Adrenal gland (tissue), 12 donors: ENCODE results near the gene SMURF1. TPM values are rescaled to one million over a fixed set of nuclear protein-coding genes. Genes with fewer than 3 reads are reported as not detected.

Experiments used
- DNase-seq, 7 donors: peaks; one replicate each; pipeline ENCODE4 v3.0.0-alpha.2; 2019 to 2020
- H3K27ac ChIP-seq, 5 donors: fragments of 200-600 bp; sonication (generic) in 4 of 5; 1 replicate in 3 of 5; 2 replicates in 2 of 5; pipeline versions ENCODE4 v1.5.1 to v1.8.0; 2016 to 2020; ENCODE audit warnings: mild to moderate bottlenecking in 1 of 5
- H3K27me3 ChIP-seq: fragments of 200-600 bp; 2 replicates; pipeline ENCODE4 v1.8.0; 2021
- H3K36me3 ChIP-seq, 2 donors: fragments of 200-600 bp; replicated peaks in 1 of 2; 1 replicate in 1 of 2; 2 replicates in 1 of 2; pipeline versions ENCODE4 v1.5.1 to v1.8.0; 2018 to 2022
- H3K4me1 ChIP-seq, 2 donors: fragments of 200-600 bp; replicated peaks in 1 of 2; 1 replicate in 1 of 2; 2 replicates in 1 of 2; pipeline versions ENCODE4 v1.5.1 to v1.8.0; 2018 to 2021
- H3K4me3 ChIP-seq, 4 donors: fragments of 200-600 bp; sonication (generic) in 3 of 4; one replicate each; pipeline ENCODE4 v1.5.1; 2016 to 2018
- H3K9me3 ChIP-seq, 3 donors: fragments of 200-600 bp; sonication (generic) in 1 of 3; replicated peaks in 1 of 3; 1 replicate in 2 of 3; 2 replicates in 1 of 3; pipeline versions ENCODE4 v1.5.1 to v1.8.0; 2016 to 2021
- POLR2A ChIP-seq, 2 donors: fragments of 450-650 bp; IDR thresholded peaks; one replicate each; pipeline ENCODE4 v1.6.1; 2017; ENCODE audit warnings: antibody characterized with exemption in 2 of 2, mild to moderate bottlenecking in 2 of 2, moderate library complexity in 1 of 2
- WGBS, 4 donors: extraction: QIAGEN DNeasy Blood & Tissue Kit in 2 of 4; methylation state at CpG; one replicate each; pipeline versions ENCODE4 v1.1.5 to v1.1.7; 2013 to 2017; 5-methylcytosine and 5-hydroxymethylcytosine counted together
- intact Hi-C, 2 donors: fragments of 100-400 bp; cut with DNase I; formaldehyde crosslinking; loops; one replicate each; pipeline versions ENCODE4 v1.14.1 to v1.15.0; 2022 to 2023
- polyA plus RNA-seq, 3 donors: library from polyadenylated mRNA; stranded (reverse); fragments of 200-250 nt in 2 of 3; fragments of 350-450 nt in 1 of 3; fragmentation: Illumina TruSeq in 1 of 3; extraction: RNeasy Lipid Tissue Mini Kit (QIAGEN cat#74804) in 1 of 3; gene quantifications; one replicate each; pipeline ENCODE4 v1.2.3, GENCODE V29; 2013 to 2014
- total RNA-seq, 9 donors: library from RNA; depleted of rRNA in 4 of 9; stranded (reverse); fragments of >200 nt in 4 of 9; fragments of 120-200 nt in 1 of 9; fragmentation: NEBNext Ultra II Directional in 1 of 9; extraction: Animal tissue kit (Norgen Biotek cat#: 25700) in 1 of 9; gene quantifications; one replicate each; pipeline versions ENCODE4 v1.1.0 to v1.2.4, GENCODE V29; 2013 to 2023
- TF ChIP-seq, protein P1 (sequence below), 6 experiments: fragments of 450-650 bp in 4 of 6; fragments of 200-600 bp in 2 of 6; sonication (generic) in 1 of 6; IDR thresholded peaks; 1 replicate in 5 of 6; 2 replicates in 1 of 6; pipeline versions ENCODE4 v1.5.1 to v1.8.0; 2016 to 2021; ENCODE audit warnings: antibody characterized with exemption in 6 of 6, mild to moderate bottlenecking in 2 of 6, moderate library complexity in 1 of 6
- donor health status: healthy with polysubstance abuse.
- donor health status: Bipolar disorder and iron deficiency.
- donor health status: DM: yes; HTN: yes; CAD: no.
- donor health status: DM: no; HTN: no; CAD: no.
- donor health status: DM: no; HTN: no; CAD: no.
- donor health status: DM: yes; HTN: yes; CAD: no.

SMURF1 gene
- total and polyA plus RNA-seq, 12 donors: 8.9 to 40.3 (median 22.3) TPM

- Histone ChIP-seq H3K9me3 (no peaks in the 10 kb centered on the region), H3K36me3 (peaks cover 0 to 71% of the 10 kb centered on the region in 2 donors), H3K27me3 (no peaks in the 10 kb centered on the region), H3K4me1 (no peaks in the 10 kb centered on the region), H3K4me3 (no peak overlapping the region), H3K27ac (no peak overlapping the region)
- 84 to 95% (median 93%) methylated on average over 12 to 25 of the region's 25 CpGs for WGBS, 4 donors
- peak in 1 of 7 donors; percentile 46 for DNase-seq
- no peak for TF ChIP-seq POLR2A (IDR thresholded peaks at IDR 0.05)
- TF ChIP-seq, protein P1, sequence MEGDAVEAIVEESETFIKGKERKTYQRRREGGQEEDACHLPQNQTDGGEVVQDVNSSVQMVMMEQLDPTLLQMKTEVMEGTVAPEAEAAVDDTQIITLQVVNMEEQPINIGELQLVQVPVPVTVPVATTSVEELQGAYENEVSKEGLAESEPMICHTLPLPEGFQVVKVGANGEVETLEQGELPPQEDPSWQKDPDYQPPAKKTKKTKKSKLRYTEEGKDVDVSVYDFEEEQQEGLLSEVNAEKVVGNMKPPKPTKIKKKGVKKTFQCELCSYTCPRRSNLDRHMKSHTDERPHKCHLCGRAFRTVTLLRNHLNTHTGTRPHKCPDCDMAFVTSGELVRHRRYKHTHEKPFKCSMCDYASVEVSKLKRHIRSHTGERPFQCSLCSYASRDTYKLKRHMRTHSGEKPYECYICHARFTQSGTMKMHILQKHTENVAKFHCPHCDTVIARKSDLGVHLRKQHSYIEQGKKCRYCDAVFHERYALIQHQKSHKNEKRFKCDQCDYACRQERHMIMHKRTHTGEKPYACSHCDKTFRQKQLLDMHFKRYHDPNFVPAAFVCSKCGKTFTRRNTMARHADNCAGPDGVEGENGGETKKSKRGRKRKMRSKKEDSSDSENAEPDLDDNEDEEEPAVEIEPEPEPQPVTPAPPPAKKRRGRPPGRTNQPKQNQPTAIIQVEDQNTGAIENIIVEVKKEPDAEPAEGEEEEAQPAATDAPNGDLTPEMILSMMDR (IDR thresholded peaks at IDR 0.05): no peak
- intact Hi-C loops: no loop called here
Measured at GRCh38 chr7:99013266-99014112, 130.4 kb downstream of the SMURF1 start.

DNA sequence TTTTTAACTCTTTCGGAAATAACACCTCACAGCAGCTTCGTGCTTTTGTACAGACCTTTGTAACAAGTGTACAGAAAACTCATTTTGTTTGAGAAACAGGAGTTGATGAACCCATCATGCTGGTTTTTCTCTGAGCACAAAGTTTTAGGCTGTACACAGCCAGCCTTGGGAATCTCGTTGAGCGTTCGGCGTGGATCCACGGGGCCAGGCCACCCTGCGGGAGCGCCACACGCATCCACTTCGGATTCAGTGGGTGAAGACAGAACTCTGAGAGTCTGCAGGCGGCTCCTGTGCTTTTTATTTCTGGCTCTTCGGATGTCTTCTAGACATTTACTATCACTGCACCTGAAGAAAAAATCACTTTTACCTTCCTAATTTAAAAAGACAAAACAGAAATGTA is 131.2 kb downstream of the SMURF1 start:
- Histone ChIP-seq H3K27ac (no peak overlapping the region), H3K4me3 (no peak overlapping the region), H3K4me1 (no peaks in the 10 kb centered on the region), H3K9me3 (no peaks in the 10 kb centered on the region), H3K36me3 (peaks cover 0 to 78% of the 10 kb centered on the region in 2 donors), H3K27me3 (no peaks in the 10 kb centered on the region)
- intact Hi-C loops: no loop called here
- TF ChIP-seq POLR2A (IDR thresholded peaks at IDR 0.05): no peak
- TF ChIP-seq, protein P1 (IDR thresholded peaks at IDR 0.05): no peak
- WGBS, 4 donors: 93 to 98% (median 96%) methylated on average over 13 of the region's 13 CpGs
- DNase-seq: peak in 1 of 7 donors; percentile 24

DNA sequence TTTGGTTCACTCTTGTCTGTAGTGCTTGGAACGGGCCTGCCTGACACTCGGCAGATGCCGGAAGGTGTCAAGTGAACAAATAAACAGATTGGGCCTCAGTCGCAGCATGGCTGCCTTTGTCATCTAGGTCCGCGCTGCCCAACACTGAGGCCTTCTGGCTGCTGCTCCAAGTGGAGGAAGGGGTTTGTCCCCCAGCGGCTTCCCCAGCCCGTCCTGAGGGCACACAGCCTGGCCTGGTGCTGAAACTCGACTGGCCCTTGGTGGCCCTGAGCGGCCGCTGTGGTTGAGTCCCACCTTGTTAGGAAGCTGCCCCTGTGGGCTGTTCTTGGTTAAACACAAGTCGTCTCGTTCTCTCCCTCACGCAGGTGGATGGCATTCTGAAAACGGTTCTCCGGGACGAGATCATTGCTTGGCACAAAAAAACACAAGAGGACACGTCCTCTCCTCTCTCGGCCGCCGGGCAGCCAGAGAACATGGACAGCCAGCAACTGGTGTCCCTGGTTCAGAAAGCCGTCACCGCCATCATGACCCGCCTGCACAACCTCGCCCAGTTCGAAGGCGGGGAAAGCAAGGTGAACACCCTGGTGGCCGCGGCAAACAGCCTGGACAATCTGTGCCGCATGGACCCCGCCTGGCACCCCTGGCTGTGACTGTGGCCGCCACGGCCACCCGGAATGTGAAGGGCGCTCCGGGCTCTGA is 132.1 kb downstream of the SMURF1 start:
- intact Hi-C loops: no loop called here
- peak in 1 of 7 donors; percentile 46 for DNase-seq
- H3K27ac ChIP-seq: no peak overlapping the region
- no peaks in the 10 kb centered on the region for H3K4me1 ChIP-seq
- TF ChIP-seq POLR2A (IDR thresholded peaks at IDR 0.05): no peak
- TF ChIP-seq, protein P1 (IDR thresholded peaks at IDR 0.05): no peak
- no peak overlapping the region for H3K4me3 ChIP-seq
- no peaks in the 10 kb centered on the region for H3K9me3 ChIP-seq
- peaks cover 0 to 82% of the 10 kb centered on the region in 2 donors for H3K36me3 ChIP-seq
- no peaks in the 10 kb centered on the region for H3K27me3 ChIP-seq
- 95 to 97% (median 96%) methylated on average over 28 to 36 of the region's 36 CpGs for WGBS, 4 donors

- peak in 1 of 7 donors; percentile 46 for DNase-seq
- Histone ChIP-seq H3K4me3 (no peak overlapping the region), H3K36me3 (peaks cover 0 to 87% of the 10 kb centered on the region in 2 donors), H3K9me3 (no peaks in the 10 kb centered on the region), H3K27ac (no peak overlapping the region), H3K27me3 (no peaks in the 10 kb centered on the region), H3K4me1 (no peaks in the 10 kb centered on the region)
- TF ChIP-seq, protein P1 (IDR thresholded peaks at IDR 0.05): no peak
- no peak for TF ChIP-seq POLR2A (IDR thresholded peaks at IDR 0.05)
- intact Hi-C loops: no loop called here
- WGBS, 4 donors: 96 to 98% (median 97%) methylated on average over 20 to 24 of the region's 24 CpGs
Measured at GRCh38 chr7:99011341-99011705, 132.6 kb downstream of the SMURF1 start.
